Stimulated activated CD4-positive, alpha-beta T cell treated with anti-CD3 and anti-CD28 coated beads, Interleukin-2, amount 100 ng/mL, for 48 hours (primary cell): ENCODE data around the gene NDUFV2.
"Not testable (repeated sequence)": the region's sequence is repeated elsewhere in the genome, so short reads cannot be mapped to it uniquely, and the experiment has no call there.

ENCODE experiments used
- DNase-seq, 2 donors: peaks; one replicate each; pipeline ENCODE4 v3.0.0-alpha.2; 2020

NDUFV2 gene

DNA sequence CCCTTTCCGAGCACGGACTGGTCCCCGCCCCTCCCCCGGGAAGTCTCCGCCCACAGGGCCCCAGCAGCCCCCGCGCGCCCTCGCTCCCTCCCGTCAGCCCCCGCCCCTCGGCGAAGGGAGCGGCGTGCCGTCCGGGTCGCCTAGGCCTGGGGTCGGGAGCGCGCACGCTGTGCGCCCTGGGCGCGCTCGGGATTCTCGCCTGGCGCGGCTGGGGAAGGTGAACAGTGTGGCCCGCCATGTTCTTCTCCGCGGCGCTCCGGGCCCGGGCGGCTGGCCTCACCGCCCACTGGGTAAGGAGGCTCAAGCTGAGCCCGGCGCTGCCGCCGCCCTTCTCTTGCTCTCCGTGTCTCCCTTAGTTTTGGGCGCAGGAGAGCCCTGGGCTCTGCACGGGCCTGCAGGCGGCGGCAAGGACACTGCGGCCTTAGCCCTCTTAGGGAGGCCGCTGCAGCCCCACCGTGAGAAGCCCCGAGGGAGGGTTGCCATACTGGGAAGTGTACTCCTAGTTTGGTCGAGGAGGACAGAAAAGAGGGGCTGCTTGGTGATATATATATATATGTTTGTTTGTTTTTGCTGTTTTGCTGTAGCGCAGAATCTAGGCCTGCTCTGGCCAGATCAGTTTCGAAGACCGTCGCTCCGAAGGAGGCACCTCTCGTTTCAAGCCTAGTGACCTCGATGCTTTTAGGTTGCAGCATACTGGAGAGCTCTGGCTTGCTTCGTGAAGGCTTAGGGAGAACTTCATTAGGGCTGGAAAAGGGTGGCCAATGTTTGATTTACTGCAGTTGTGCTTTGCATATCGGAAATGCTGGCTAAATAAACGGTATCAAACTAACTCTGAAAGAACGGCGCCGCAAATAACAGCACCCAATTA is at the start of gene NDUFV2:
NDUFV2 (plus strand) TSS at position 192 of the 868 bp plus-strand sequence; CDS start at position 237, 45 bp downstream.
- peak; percentile 96 to 98 for DNase-seq

DNA sequence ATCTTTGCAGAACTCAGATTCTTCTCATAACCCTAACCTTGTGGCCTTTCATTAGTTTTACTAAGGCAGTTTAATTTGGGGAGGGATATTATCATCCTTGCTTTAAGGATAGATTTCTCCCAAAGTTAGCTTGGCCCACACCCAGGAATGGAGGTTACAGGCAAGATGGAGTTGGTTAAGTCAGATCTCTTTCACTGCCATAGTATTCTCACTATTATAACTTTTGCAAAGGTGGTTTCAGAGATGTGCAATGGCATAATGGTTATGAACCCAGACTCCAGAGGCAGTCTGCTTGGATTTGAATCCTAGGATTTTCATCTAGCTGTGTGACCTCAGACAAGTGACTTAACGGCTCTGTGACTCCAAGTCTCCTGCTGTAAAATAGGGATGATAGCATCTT is 48.7 kb upstream of the NDUFV2 start:
- DNase-seq, result no peak

DNA sequence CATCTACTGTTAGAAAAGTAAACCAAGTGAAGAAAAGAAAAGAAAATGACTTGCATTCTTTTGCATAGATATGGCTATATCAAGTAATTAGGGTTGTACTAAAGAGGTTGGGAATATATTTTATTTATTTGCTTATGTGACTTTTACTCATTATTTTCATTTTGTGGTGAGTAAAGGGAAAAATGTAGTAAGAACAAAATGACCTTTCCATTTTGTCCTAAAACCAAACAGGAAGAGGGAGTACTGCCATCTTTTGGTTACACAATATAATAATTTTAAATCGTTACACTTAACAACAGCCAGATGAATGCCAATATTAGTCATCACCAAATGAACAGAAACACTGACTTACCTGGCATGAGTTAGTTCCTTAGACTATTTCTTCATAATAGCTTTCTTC is 47.3 kb upstream of the NDUFV2 start:
- no peak for DNase-seq

DNA sequence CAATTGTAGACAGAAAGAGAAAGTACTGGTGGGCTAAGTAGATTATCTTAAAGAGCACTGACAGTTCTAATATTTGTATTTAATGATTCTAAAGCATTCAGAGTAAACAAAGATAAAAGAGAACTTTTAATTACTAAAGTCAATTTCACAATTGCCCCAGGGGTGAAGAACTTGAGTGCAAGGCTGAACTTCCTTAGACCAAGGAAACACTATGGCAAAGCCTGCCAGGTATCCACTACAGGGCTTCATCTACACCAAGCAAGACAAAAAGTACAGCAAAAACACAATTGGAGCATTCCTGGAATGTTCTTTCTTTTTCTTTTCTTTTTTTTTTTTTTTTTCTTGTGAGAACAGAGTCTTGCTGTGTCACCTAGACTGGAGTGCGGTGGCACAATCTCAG is 46.9 kb upstream of the NDUFV2 start:
- DNase-seq, result no peak

DNA sequence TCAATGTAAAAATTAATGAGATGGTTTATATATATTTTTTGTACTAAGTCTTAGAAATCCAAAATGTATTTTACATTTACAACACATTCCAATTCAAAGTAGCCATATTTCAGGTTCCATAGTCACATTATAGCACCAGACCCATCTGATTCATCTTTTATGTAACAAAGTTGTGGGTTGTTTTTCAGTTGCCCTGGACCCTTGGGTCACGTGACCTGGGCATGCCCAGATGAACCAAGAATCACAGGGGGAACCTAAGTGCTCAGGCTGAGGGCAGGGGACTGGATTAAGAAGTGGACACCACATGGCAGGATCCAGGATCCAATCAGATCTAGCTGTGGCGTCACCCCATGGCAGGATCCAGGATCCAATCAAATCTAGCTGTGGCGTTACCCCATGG is 44.9 kb upstream of the NDUFV2 start:
- DNase-seq, result no peak

DNA sequence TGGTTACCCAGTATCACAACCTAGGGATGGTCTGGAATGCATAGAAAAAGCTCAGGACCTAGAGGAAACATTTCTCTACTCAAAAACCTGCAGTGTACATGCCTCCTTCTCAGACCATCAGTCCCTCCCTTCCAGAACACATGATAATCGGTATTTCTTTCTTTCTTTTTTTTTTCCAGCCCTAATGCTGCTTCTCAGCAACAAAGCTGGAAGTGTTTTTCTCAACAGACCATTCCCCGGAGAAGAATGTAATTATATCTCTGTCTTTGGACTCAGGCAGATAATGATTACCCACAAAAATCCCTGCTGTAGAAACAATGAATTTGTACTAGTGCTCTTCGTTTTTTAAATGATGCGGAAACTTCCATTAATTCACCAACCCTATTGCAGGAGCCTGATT is 44.1 kb upstream of the NDUFV2 start:
- DNase-seq, result no peak

DNA sequence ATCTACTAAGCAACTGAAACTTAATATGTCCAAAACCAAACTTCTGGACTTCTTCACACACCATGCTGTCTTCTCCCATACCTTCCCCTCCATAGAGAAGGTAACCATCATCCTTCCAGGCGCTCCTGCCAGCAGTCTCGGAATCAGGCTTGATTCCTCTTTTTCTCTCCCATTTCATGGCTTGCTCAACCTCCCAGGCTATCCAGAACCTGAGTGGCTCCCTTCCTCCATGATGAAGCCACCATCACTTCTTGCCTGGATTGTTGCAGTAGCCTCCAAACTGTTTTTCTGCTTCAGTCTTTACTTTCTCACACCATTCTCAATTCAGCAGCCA is 40.1 kb upstream of the NDUFV2 start:
- DNase-seq, result no peak

DNA sequence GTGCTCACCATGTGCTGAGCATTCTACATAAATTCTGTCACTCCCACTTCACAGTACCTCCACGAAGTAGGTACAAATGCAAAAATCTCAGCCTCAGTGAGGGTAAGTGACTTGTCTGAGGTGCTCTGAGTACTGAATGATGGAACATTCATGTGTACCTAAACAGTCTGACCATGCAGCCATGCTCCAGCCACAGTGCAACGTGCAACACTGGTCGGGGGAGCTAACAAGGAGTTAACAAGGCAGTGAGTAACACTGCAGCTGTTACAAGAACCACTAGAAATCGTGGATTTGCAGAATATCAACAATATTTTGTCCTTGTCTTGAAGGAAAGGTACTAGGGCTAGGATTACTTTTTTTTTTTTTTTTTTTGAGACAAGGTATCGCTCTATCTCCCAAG is 36.6 kb upstream of the NDUFV2 start:
- DNase-seq, result no peak

DNA sequence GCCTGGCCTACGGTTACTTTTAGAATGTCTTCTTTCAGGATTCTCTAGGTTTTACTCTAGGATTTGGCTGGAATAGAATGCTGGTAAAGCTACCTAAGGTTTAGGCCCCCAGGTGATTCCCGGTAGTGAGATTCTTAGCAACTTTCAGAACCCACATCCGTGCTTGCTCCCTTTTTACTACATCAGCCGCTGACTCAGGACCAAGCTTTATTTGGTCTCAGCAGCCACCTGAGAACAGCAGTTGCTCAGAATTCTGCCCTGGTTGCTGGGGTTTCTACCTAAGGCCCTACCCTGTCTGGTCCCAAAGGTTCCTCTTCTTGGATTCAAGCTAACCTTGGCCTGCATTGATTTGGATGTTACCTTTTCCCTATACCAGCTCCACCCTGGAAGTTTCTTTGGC is 36.1 kb upstream of the NDUFV2 start:
- no peak for DNase-seq

DNA sequence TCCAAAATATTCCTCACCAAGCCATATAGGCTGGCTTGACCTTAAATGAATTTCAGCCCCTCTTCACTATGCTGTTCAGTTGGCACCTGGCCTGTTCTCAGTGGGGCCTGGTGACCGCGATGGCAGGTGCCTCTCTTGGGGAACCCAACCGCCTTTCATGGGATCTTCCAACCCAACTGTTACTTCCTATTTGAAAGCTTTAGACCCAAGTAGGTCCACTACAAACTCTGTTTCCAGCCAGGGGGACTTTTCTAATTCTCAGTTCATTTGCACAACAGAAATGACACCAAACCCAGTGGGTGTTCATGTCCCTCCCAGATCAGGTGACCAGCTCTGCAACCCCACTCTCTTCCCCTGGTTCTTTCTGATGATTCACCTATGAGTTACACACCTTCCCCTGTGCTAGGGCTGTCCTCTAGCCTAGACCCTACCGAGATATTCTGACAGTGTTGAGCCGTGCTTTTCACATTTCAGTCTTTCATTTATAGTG is 35.6 kb upstream of the NDUFV2 start:
- no peak for DNase-seq

DNA sequence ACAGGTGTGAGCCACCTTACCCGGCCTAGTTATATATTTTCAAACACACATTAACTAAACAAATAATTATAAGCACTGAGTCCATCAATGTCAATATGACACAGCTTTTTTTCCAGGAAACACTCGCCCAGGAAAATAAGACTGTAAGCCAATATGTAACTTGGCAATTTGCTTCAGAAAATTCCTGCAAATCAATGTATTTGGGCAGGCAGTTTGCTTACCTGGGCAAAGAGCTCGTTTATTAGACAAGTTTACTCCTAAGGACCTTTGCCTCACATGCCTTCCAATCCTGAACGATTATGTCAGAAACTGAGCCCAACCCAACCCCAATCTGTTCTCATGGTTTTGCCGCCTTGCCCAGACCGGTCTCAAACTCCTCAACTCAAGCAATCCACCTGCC is 34.7 kb upstream of the NDUFV2 start:
- DNase-seq, result no peak

DNA sequence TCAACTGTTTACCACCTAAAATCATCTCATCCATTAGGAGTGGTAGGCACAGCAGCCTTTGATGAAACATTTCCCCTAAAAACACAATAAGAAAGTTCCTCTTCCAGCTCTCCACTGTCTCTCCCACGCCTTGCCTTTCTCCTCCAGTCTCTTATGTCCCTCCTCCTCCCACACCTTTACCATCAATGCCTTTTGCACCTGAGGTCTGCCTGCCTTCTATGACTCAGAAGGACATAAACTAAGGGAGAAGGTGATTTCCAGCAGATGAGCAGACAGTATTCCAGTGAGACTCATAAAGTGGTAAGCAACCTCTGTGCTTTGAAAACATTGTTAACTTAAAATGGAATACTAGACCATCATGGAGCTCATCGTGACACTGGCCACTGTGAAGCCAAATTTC is 34.2 kb upstream of the NDUFV2 start:
- no peak for DNase-seq

DNA sequence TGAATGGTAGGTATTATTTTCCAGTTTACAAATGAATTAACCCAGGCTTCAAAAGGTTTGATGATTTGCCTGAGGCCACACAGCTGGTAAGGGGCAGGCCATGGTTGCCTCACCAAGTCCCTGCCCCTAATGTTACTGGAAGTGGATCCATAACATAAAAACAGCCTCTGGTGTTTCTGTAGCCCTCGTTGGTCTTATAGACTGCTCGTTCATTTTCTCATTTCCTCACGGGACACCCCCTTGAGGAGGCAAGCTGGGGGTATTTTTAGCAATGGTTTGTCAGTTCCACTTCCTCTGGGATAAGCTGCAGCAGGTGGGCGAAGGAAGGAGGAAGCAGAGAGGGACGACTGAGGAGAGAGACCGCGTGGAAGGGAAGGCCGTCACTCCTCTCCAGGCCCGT is 32.9 kb upstream of the NDUFV2 start:
- DNase-seq, result no peak

DNA sequence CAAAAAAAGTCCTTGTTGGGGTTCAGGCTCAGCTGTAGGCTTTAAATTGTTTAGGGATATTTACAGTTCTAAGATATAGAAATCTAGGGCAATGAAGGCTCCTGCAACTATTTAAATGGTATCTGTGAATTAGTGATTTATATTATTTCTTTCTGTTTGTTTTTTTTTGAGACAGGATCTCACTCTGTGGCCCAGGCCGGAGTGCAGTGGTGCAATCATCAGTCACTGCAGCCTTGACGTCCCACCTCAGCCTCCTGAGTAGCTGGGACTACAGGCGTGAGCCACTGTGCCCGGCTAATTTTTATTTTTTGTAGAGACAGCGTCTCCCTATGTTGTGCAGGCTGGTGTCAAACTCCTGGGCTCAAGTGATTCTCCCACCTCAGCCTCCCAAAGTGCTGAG is 32.3 kb upstream of the NDUFV2 start:
- DNase-seq, result no peak

DNA sequence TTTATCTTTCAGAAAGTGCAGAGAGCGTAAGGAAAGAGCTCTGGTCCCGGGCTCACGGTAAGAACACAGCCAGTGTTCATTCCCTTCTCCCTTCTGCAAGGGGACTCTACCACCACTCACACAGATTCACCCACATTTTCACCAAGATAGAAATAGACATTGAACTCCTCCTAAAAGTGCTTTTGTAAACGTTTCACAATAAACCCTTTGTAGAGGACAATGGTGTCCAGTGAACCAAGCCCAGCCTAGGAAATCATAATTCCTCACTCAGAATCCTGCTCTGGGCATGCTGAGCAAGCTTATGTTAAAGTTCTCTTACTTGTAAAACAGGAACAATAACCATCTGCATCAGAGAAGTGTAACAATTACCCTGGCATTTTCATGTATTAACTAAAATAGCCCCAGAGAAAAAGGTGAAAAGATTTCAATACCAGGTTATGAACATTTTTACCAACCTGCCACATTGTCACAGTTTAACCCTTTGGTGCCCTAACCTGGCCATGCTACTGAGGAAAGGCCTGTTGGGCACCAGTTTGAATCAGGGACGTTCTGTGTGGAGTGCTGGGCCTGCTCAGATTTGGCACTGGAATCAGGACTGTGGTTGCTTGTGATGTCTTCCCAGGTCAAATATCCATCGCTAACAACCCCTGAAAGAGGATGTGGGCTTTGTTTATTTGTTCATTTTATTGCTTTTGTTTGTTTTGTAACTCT is 22.5 kb upstream of the NDUFV2 start:
- no peak for DNase-seq

DNA sequence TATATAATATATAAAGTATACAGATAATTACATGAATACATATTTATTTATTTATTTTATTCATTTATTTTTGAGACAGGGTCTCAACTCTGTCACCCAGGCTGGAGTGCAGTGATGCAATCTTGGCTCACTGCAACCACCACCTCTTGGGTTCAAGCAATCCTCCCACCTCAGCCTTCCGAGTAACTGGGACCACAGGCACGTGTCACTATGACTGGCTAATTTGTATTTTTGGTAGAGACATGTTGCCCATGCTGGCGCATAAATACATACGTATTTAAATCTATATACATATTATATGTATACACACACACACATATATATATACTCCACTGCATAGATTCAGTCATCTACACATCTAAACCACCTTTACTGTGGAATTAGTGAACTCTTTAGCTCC is 20.6 kb upstream of the NDUFV2 start:
- DNase-seq, result peak; percentile 34 to 35

DNA sequence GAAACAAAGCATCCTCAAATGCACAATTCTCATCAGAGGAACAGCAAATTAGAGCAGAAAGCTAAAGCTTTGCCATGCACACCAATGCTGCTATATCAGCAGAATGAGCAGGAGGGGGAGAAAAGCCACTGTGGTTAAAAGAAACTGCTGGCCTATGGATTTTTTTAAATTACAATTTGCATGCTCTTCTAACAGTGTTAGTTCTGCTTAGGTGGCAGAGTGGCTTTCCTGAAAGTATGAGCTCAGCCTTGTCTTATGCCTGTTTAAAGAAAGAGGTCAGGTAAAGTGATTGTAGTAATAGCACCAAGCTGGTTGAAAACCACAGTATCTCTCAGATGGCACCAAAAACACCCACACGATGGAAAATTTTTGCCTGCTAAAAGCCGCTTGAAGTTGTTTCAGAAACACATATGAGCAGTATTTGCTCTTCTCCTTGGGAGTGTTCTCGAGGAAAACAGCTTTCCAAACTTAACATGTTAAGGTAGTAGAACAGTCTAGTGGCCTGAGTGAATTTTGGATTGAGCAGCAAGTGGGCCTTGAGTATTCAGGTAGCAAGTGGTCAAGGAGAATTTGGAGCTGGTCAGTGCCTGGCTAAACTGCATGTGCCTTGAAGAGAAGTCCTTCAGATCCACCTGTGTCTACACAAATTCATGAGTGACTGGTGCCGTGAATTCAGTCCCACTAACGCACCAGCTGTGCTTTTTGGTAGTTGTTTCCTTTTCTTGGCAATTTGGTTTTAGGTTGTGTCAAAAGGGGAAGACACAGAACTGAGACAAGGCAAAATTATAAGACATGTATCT is 19.6 kb upstream of the NDUFV2 start:
- DNase-seq, result peak; percentile 51 to 55

DNA sequence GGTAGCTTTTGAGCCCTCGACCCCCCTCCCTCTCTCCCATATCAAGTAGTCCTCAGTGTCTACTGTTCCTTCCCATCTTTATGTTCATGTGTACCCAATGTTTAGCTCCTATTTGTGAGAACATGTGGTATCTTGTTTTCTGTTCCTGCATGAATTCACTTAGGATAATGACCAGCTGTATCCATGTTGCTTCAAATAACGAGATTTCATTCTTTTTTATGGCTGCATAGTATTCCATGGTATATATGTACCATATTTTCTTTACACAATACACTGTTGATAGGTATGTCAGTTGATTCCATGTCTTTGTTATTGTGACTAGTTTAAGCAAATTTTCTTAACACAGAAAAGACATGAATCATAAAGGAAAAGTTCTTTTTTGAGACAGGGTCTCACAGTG is 16.5 kb upstream of the NDUFV2 start:
- DNase-seq, result no peak

DNA sequence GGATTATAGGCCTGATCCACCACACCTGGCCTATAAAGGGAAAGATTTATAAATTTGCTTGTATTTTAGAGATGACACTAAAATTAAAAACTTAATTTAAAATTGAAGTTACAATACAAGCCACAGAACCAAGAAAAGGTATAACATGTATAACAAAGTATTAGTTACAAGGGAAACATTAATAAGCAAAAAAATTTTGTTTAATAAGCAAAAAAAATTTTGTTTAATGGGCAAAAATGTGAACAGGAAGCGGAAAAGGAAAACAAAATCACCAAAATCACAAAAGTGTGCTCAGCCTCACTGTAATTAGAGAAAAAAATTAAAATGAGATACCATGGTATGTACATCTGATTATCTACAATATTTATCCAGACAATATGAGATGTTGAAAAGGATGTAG is 15.9 kb upstream of the NDUFV2 start:
- DNase-seq, result no peak

DNA sequence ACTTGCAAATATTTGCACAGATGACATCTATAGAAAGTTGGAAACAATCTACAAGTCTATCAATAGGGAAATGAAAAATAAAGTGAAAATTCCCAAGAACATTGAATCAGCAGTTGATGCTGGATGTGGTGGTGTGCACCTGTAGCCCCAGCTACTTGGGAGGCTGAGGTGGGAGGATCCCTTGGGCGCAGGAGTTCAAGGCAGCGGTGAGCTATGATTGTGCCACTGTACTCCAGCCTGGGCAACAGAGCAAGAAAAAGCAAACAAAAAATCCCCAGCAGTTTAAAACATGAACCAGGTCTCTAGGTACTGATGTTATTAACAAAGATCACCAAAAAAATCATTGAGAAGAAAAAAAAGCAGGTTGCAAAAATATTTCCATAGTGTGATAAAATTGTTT is 15.4 kb upstream of the NDUFV2 start:
- DNase-seq, result no peak

DNA sequence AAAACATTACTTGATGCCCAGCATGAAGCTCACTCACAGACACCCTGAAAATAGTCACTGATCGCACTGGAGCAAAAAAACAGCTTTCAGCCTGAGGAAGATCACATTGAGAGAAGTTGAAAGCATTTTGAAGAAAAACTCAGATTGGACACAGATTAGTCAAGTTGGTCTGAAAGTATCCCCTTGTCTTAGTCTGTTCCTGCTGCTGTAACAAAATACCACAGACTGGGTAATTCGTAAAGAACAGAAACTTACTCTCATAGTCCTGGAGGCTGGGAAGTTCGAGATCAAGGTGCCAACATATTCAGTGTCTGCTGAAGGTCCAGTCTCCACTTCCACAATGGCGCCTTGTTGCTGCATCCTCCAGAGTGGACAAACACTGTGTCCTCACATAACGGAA is 14.2 kb upstream of the NDUFV2 start:
- no peak for DNase-seq

DNA sequence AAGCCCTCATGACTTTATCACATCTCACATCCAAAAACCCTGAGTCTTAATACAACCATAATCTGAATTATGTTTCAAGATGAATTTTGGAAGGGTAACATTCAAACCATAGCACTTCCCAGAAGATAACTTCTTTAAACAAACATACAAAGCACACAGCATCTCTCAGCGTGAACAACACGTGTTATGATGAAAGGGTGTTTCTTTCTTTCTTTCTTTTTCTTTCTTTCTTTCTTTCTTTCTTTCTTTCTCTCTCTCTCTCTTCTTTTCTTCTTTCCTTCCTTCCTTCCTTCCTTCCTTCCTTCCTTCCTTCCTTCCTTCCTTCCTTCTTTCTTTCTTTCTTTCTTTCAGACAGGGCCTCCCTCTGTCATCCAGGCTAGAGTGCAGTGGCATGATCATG is 13.8 kb upstream of the NDUFV2 start:
- not testable (repeated sequence) for DNase-seq

DNA sequence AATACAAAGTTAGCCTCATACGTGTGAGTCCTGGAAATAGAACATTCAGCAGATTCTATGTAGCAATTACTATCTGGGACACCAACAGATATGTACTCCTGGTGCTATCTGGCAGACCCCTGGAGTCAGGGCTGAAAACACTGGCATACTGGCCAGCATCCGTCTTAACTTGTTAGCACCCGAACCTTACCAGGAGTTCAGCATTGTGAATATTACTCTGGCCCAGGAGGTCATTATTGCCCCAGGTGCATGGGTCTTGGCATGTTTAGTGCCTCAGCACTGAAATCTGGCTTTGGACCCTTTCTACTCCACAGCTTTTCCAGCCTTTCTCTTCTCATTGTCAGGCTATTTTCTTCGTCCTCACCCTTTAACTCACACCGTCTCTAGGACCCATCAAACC is 11.9 kb upstream of the NDUFV2 start:
- DNase-seq, result no peak

DNA sequence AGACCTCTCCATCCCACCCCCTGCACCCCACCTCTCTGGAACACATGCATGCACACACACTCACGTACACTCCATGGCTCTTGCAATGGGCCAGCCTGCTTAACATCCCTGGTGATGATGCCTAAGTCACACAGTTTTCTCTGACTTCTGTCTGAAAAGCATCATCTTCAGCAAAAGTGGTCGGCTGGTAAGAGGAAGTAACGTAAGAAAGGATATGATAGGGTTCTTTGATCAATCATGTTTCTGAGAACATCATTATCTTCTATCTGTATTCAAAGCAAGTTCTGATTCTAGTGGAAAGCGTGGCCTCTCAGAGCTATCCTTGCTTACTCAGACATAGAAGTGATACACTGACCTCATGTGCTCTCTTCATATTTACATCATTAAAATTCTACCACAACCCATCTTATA is 11.4 kb upstream of the NDUFV2 start:
- peak in 1 of 2 donors; percentile 32 for DNase-seq
